ENCODE results near the gene MYL3.

GRCh38 chr3:46849045-46849631 lies 14.1 kb downstream of the MYL3 start:
- TF ChIP-seq CTCF (IDR thresholded peaks at IDR 0.05) (no peak), POLR2A (IDR thresholded peaks at IDR 0.05) (no peak)
